Endometrium (tissue), 2 donors: ENCODE results near the gene CAND2.
"Not testable (repeated sequence)": the region's sequence is repeated elsewhere in the genome, so short reads cannot be mapped to it uniquely, and the experiment has no call there.

Experiments
- FAIRE-seq: peaks from 2 replicates; lab custom pipeline; 2012; peaks lifted over from hg19 to GRCh38; lab: Jason Lieb, UNC
- donor health status: control.
- donor health status: control.

The CAND2 gene

DNA sequence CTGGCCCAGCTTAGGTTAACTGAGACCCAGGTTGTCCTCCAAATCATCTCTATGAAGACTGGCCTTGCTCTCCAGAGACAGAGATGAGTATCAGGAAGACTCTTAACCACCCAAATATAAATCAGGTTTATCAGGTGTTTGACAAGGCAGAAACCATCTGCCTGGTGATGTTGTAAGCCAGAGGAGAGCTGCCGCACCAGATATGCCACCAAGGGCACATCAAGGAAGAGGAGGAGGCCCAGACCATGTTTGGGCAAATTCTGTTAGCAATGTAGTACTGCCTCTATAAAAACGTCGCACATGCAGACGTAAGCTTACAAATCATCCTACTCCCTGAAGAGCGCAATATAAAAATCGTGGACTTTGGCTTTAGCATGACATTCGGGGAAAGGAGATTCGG, 65.9 kb downstream of the CAND2 start:
- FAIRE-seq = no peak

DNA sequence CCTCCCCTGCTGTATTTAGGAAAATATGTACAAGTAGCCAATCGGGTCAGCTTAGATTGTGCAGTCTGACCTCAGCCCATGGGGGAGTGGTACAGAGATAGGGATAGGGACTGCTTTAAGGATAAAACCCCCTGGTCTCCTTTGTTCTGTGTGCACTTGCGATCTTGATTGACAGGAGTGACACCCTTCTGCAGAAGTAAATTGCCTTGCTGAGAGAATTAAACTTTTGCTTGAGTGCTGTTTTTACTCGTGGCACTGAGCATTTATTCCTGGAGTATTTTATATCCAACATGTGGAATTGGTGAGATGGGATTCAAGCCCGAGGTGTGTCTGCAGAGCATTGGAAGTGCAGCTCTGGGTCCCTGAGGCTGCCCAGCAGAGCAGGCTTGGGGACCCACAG, 68.8 kb downstream of the CAND2 start:
- FAIRE-seq = no peak

DNA sequence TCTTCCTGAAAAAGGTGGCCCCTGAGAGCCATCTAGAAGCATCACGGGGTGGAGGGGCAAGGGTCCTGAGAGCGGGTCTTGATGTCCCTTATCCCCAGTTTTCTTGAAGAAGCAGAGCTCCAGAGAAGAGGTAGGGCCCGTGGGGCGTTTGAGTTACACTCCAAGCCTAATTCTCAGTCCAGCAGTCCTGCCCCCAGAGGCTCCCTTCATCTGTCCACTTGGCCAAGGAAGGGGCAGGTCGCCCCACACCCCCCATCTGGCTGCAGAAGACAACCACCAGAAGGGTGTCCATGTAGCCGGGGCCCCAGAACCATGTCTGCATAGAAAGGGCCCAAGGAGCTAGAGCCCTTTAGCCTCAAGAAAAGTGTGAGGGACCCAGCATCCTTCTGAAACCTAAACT, 70.4 kb downstream of the CAND2 start:
- no peak for FAIRE-seq

DNA sequence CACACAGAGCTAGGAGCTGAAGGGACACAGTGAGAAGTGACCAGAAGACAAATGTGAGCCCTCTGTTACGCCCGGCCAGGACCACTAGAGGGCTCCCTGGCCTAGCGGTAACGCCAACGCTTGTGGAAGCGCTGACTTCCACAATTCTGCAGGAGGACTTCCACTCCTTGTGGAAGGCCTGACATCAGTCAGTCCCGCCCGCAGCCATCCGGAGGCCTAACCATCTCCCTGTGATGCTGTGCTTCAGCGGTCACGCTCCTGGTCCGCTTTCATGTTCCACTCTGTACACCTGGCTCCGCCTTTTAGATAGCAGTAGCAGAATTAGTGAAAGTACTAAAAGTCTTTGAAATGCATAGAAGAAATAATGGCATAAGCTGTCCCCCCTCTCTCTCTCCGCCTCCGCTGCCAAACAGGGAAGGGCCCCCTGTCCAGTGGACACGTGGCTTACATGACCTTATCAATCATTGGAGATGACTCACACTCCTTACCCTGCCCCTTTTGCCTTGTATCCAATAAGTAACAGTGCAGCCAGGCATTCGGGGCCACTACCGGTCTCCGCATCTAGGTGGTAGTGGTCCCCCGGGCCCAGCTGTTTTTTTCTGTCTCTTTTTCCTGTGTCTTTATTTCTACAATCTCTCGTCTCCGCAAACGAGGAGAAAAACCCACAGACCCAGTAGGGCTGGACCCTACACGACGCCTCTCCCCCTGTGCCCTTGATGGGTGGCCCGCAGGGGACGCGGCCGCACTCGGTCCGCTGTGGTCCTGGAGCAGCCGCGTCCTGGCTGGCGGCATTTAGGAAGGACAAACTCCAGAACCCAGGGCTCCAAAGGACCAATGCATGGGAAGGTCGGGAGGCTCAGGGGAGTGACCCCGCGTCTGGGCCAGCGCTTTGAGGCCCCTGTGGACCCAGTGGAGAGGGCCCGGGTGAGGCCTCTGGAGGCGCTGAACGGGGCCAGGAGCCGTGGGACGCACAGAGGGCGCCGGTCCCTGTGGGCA, 71.9 kb downstream of the CAND2 start:
- peak; percentile 77 for FAIRE-seq

DNA sequence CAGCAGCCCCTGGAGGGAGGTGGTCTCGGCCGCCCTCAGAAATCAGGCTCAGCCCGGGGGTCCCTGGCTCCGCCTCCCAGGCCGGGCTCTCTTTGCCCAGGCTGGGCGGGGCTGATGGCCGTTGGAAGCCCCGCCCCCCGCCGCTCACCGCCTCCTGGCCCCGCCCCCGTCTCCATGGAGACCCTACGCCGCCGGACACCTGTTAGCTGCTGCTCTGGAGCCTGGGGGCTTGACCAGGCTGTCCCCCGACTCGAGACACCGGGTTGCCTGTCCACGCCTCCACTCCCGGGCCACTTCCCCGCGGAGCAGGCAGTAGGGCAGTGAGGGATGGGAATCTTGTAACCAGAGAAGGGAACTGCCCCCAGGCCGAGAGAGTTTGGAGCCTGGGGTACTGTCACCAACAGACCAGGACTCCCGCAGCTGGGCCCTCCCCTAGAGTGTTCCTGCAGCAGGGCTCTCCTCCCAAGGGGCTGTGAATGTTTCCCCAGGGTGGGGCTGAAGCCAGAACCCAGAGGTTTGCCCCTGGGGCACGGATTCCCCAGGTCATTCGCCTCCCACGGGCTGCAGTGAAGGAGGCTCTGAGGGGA, 72.6 kb downstream of the CAND2 start:
- FAIRE-seq = no peak

DNA sequence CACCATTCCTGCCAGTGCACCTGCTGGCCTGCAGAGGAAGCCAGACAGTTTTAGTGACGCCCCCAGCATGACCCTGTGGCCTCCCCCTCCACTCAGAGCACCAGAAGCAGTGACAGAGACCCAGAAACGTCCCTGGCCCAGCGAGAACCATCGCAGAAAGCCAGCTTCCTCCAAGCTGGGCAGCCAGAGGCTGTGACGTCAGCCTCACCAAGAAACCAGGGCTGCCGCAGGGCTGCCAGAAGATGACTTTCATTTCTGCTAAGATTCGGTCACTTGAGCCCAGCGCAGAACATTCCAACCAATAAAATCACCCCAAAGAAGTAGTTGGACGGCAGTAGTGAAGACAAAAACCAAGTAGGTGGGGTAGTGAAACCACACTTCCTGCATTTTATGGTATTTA, 74.5 kb downstream of the CAND2 start:
- no peak for FAIRE-seq

DNA sequence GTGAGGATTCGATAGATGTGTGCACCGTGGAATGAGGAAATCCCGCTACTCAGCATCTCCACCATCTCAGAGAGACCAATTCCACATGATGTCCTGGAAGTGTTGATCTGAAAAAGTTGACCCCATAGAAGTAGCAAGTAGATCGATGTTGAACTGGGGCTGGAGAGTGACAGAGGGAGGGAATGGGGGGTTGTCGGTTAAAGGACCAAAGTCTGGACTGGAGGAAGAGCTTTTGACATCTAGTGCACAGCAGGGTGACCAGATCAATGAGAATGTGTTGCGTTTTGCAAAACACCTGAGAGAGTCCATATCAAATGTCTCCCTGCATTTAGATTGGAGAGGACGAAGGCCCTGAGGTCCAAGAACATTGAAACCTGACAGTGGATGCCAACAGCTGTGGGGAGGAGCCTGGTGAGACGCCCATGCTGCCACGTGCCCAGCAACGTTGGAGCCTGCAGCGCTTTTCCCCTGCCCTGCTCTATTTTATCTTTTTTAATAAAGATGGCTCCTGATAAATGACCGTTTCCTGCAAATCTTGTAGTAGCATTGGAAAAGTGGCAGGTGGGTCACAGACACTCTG, 75.0 kb downstream of the CAND2 start:
- FAIRE-seq = no peak

DNA sequence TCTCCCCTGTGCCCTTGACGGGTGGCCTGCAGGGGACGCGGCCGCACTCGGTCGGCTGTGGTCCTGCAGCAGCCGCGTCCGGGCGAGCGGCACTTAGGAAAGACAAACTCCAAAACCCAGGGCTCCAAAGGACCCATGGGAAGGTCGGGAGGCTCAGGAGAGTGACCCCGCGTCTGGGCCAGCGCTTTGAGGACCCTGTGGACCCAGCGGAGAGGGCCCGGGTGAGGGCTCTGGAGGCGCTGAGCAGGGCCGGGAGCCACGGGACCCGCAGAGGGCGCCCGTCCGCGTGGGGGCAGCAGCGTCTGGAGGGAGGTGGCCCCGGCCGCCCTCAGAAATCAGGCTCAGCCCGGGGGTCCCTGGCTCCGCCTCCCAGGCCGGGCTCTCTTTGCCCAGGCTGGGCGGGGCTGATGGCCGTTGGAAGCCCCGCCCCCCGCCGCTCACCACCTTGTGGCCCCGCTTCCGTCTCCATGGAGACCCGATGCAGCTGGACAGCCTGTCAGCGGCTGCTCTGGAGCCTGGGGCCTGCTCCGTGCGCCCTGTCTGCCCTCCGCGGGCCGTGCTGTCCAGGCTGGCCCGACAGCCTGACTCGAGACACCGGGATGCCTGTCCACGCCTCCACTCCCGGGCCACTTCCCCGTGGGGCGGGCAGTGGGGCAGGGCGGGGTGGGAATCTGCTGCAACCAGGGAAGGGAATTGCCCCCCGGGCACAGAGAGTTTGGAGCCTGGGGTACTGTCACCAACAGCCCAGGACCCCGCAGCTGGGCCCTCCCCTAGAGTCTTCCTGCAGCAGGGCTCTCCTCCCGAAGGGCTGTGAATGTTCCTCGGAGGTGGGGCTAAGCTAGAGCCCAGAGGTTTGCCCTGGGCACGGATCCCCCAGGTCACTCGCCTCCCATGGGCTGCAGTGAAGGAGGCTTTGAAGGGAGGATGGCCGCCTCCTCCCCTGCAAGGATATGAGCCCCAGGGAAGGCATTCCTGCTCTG, 79.7 kb downstream of the CAND2 start:
- FAIRE-seq = no peak

DNA sequence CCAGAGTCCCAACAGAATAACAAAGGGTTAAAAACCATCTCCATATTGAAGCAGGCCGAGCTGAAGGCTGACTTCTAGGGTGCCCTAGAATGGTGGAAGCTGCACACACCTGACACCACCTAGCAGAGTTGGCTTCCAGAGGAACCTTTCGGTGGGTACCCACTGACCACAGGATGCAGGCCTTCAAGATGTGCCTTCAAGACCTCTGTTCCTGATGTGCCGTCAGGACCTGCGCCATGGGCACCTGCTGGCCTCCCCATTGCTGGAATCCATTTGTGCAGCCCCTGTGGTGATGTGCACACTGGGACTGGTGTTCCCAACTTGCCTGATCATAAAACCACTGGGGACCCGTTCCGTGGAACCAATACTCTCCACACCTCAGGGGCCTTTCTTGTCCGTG, 80.6 kb downstream of the CAND2 start:
- no peak for FAIRE-seq

DNA sequence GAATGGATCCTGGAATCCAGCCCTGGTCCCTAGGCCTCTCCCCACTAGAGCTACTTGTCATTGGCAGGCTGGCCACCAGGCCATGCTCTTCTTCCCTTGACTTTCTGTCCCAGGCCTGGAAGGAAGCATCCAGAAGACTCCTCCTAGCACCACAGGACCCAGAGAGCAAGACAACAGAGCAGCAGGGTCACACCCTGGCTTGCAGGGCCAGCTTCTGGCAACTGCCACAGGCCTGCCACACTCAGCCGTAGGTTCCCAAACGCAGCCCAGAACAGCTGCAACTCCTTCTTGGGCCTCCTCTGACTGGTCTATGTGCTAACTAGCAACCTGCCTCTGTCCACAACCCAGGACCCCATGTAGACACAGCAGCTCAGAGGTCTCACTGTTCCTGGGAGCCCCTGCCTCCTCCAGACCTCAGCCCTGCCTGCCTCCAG, 81.7 kb downstream of the CAND2 start:
- FAIRE-seq = no peak

DNA sequence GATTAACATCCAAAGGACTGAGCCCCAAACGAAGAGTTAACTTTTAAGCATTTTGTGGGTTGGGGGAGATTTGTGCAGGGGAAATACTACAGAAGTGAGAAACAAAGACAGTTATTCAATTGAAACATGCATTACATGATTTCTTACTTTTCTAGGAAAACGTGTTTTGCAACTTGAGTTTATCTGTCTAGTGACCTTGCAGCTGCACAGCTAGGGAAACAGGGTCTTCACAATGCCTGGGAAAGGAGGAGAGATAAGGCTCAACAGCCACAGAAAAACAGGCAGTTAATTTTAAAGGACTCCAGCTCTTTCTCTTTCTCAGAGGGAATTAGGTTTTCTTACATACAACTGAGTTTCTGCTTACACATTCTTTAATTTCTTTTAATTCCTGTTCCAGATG, 82.3 kb downstream of the CAND2 start:
- not testable (repeated sequence) for FAIRE-seq

DNA sequence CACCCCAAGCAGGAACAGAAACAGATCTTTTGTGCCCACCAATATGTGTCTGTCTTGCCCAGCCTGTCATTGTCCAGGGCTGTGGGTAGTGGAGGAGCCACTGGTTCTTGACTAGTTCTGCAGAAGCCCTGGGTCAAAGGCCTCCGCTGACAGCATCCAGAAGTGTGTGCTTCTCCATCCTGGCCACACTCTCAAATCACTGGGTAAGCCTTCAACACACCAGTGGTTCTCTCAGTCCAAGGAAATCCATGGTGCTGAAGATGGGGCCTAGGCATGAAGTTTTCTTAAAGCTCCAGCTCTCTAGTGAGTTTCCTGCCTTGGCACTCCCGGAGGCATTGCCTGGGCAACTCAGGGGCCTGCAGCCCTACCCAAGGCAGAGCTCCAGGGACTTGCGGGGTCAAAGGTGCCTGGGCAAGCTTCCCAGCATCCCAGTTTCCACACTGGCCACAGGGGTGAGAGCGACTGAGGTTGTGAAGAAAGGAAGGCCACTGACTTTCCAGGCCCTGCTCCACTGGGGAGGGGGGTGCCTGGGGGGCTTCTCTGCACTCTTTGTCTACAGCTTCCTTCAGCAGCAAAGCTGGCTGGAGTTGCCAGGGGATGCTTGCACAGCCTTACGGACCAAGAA, 82.8 kb downstream of the CAND2 start:
- no peak for FAIRE-seq

DNA sequence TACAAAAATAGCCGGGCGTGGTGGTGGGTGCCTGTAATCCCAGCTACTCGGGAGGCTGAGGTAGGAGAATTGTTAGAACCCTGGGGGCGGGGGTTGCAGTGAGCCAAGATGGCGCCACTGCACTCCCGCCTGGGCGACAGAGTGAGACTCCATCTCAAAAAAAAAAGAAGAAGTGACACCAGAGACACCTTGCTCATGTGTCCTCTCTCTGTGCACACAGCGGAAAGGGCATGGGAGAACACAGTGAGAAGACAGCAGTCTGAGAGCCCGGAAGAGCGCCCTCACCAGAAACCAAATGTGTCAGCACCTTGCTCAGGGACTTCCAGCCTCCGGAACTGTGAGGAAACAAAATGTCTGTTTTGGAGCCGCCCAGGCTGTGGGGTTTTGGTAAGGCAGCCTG, 85.4 kb downstream of the CAND2 start:
- not testable (repeated sequence) for FAIRE-seq

DNA sequence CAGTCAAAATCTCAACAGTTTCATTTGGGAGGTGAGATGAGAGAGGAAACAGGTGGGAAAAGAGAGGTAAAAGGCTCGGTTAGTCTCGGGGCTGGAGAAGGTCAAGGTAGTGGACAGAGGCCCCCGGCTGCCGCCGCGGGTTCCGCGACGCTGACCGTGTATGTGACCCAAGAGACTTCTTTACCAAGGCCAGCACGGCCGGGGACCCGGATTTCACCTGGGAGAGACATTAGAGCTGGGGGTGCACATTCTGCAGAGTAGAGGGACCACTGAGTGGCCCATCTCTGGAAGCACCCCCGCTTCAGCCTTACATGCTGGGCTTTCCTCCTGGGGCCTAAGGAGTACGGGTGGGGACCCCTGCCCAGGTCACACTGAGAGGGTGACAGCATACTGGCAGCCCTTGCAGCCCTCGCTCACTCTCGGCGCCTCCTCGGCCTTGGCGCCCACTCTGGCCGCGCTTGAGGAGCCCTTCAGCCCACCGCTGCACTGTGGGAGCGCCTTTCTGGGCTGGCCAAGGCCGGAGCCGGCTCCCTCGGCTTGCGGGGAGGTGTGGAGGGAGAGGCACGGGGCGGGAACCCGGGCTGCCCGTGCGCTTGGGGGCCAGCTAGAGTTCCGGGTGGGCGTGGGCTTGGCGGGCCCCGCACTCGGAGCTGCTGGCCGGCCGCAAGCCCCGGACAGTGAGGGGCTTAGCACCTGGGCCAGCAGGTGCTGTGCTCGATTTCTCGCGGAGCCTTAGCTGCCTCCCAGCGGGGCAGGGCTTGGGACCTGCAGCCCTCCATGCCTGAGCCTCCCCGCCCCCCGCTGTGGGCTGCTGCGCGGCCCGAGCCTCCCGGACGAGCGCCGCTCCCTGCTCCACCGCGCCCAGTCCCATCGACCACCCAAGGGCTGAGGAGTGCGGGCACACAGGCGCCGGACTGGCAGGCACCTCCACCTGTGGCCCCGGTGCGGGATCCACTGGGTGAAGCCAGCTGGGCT, 86.1 kb downstream of the CAND2 start:
- FAIRE-seq = no peak

DNA sequence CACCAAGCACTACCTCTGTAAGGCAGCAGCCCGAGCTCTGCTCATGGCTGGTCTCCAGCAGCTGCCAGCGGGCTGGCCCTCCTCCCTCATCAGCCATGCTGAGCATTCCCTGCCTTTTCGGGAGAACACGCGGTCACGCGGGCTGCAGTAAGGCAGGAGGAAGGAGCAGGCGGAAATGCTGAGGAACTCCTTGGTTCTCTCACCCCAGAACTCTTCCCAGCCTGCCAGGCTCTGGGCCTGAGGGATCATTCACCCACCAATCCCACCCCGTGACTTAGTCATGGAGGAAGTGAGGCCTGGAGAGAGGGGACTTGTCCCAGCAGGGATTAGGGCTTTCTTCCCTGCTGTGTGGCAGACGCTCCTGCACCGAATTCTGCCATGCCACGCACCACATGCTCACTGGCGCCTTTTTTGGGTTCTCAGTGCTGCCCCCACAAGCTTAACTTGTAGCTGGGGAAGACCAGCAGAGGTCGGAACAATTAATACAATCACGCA, 87.8 kb downstream of the CAND2 start:
- FAIRE-seq = no peak
